GM18526 (cell line): ENCODE results near the gene RTN4IP1.
A peak's percentile ranks its signal among the peaks of the same experiment; 100 is the strongest.

Experiments used
- POLR2A ChIP-seq: IDR thresholded peaks from 3 replicates; pipeline ENCODE4 v1.6.1; 2011; ENCODE audit not compliant: insufficient read length; ENCODE audit errors: extremely low read depth

RTN4IP1 gene

GRCh38 chr6:106629103-106629858, at the start of gene RTN4IP1, which contains the start of gene QRSL1:
RTN4IP1 (minus strand) TSS chr6:106629498; CDS start chr6:106629021, 477 bp downstream.
QRSL1 (plus strand) TSS chr6:106629578; CDS start chr6:106629682, 104 bp downstream.
- TF ChIP-seq POLR2A = peak; percentile 55

GRCh38 chr6:106677282-106677681, 48.0 kb upstream of the RTN4IP1 start:
- TF ChIP-seq POLR2A = no peak

- TF ChIP-seq POLR2A = no peak
These were observed 45.4 kb upstream of the RTN4IP1 start for GRCh38 chr6:106674541-106675229.

- TF ChIP-seq POLR2A = no peak
These were observed 42.4 kb upstream of the RTN4IP1 start for GRCh38 chr6:106671651-106672050.

GRCh38 chr6:106670236-106670635, 40.9 kb upstream of the RTN4IP1 start:
- TF ChIP-seq POLR2A = no peak

- no peak for TF ChIP-seq POLR2A
These were observed 37.7 kb upstream of the RTN4IP1 start for GRCh38 chr6:106667022-106667402.

- TF ChIP-seq POLR2A = no peak
These were observed 37.2 kb upstream of the RTN4IP1 start for GRCh38 chr6:106666282-106667021.

GRCh38 chr6:106662458-106662857, 33.2 kb upstream of the RTN4IP1 start:
- no peak for TF ChIP-seq POLR2A

- TF ChIP-seq POLR2A = no peak
These were observed 30.6 kb upstream of the RTN4IP1 start for GRCh38 chr6:106659859-106660258.

- TF ChIP-seq POLR2A = no peak
These were observed 29.2 kb upstream of the RTN4IP1 start for GRCh38 chr6:106658469-106658868.

GRCh38 chr6:106648651-106649308, 19.5 kb upstream of the RTN4IP1 start:
- TF ChIP-seq POLR2A = no peak

- TF ChIP-seq POLR2A = no peak
These were observed 13.8 kb upstream of the RTN4IP1 start for GRCh38 chr6:106643061-106643460.

GRCh38 chr6:106642476-106642875, 13.2 kb upstream of the RTN4IP1 start:
- no peak for TF ChIP-seq POLR2A

- TF ChIP-seq POLR2A = no peak
These were observed 10.5 kb upstream of the RTN4IP1 start for GRCh38 chr6:106639812-106640211.

- TF ChIP-seq POLR2A = no peak
These were observed 8.5 kb upstream of the RTN4IP1 start for GRCh38 chr6:106637717-106638341.
